Choroid plexus epithelial cell (primary cell): ENCODE measurements around the gene C3orf18.

Experiments used
- DNase-seq: peaks from one replicate; pipeline ENCODE4 v3.0.0-alpha.2; 2010; ENCODE audit warnings: low read depth
- H3K4me3 ChIP-seq: 2 replicates; pipeline ENCODE4 v1.5.1; 2011; ENCODE audit warnings: low read depth, mild to moderate bottlenecking, control low read depth, low read length, moderate library complexity
- CTCF ChIP-seq: conservative IDR thresholded peaks from 2 replicates; pipeline ENCODE4 v1.5.1; 2011; ENCODE audit warnings: low read depth, mild to moderate bottlenecking, control low read depth, inconsistent platforms, low read length, moderate library complexity

The C3orf18 gene

GRCh38 chr3:50577348-50577747, 9.8 kb upstream of the C3orf18 start:
- no peak for DNase-seq
- no peak overlapping the region for H3K4me3 ChIP-seq
- no peak for TF ChIP-seq CTCF

DNA sequence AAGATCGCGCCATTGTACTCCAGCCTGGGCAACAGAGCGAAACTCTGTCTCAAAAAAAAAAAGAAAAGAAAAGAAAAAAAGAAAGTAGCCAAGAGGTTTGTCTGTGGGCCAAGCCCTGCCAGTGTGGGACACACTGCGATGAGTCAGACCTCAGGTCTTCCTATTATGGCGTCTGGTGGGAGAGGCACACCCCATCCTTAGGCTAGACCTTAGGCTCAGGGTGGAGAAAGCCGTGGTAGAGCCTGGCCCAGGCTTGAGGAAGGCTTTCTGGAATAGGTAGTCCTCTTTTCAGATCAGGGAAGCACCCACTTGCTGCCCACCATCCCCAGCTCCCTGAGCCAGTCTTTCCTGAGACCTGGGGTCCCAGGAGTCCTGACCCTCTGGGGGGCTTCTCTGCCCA, 7.8 kb upstream of the C3orf18 start:
- DNase-seq = no peak
- TF ChIP-seq CTCF = no peak

GRCh38 chr3:50574444-50574831, 6.9 kb upstream of the C3orf18 start:
- no peak for DNase-seq
- no peak overlapping the region for H3K4me3 ChIP-seq
- no peak for TF ChIP-seq CTCF

More for the DNA sequence above, 7.8 kb upstream of the C3orf18 start:
- H3K4me3 ChIP-seq = no peak overlapping the region

- no peak for TF ChIP-seq CTCF
- H3K4me3 ChIP-seq = no peak overlapping the region
- DNase-seq = no peak
Observed at GRCh38 chr3:50573566-50574443, 6.3 kb upstream of the C3orf18 start.

DNA sequence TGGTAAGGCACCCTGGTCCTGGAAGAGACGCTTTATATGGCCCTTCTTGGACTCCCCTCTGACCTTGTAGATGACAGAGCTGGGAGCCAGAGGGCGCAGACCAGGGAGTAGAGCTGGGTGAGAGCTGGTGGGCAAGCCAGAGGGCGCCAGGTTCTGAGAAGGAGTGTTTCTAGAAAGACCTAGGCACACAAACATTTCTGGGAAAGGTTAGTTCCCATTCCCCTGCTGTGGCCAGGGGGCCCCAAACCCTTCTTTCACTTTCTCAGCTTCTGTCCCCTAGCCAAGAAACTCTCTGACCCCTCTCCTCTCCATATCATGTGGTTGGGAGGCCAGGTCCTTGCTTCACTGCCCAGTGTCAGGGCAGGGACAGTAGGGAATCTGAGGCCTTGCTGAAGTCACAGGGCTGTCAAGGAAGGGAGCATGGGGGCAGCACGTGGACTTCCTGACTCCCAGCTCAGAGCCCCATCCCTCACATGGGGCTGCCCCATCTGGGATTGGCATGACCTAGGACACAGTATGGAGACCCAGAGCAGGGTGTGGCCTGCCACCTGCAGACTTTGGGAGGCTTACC, 5.3 kb upstream of the C3orf18 start:
- DNase-seq = no peak
- no peak for TF ChIP-seq CTCF
- no peak overlapping the region for H3K4me3 ChIP-seq

DNA sequence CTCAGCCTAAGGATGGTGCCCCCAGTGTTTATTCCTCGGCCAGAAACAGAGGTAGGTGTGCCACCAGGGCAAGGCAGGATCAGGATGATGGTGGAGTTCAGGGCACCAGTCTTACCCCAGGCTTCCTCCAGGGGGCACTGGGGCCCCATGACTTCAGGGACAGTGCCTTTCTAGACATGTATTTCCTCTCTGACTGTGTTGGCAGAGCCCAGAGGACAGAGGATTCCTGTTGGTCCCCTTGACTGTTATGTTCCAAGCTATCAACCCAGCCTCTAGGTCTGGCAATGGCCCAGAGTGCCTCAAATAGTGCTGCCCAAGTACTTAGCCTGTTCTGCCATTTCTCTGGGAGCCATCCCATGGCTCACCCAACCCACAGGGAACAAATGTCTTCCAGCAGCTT, 4.6 kb upstream of the C3orf18 start:
- TF ChIP-seq CTCF = peak; percentile 95
- no peak overlapping the region for H3K4me3 ChIP-seq
- peak; percentile 77 for DNase-seq

GRCh38 chr3:50571486-50571885, 3.9 kb upstream of the C3orf18 start:
- peak; percentile 7 for TF ChIP-seq CTCF
- H3K4me3 ChIP-seq = no peak overlapping the region
- no peak for DNase-seq
